A172 (cell line): ENCODE data around the gene PGBD5. TPM values are rescaled to one million over a fixed set of nuclear protein-coding genes. Genes with fewer than 3 reads are reported as not detected.

Source experiments
- DNase-seq: peaks from one replicate; pipeline ENCODE4 v3.0.0-alpha.2; 2015; ENCODE audit warnings: low spot score
- total RNA-seq: library from RNA; depleted of rRNA; stranded (reverse); fragments of >200 nt; shearing (Covaris generic); gene quantifications from 2 replicates; pipeline ENCODE4 v1.2.3, GENCODE V29; 2014

PGBD5 gene
- total RNA-seq, 1 experiment from 2014 or later: 2.2 TPM

DNA sequence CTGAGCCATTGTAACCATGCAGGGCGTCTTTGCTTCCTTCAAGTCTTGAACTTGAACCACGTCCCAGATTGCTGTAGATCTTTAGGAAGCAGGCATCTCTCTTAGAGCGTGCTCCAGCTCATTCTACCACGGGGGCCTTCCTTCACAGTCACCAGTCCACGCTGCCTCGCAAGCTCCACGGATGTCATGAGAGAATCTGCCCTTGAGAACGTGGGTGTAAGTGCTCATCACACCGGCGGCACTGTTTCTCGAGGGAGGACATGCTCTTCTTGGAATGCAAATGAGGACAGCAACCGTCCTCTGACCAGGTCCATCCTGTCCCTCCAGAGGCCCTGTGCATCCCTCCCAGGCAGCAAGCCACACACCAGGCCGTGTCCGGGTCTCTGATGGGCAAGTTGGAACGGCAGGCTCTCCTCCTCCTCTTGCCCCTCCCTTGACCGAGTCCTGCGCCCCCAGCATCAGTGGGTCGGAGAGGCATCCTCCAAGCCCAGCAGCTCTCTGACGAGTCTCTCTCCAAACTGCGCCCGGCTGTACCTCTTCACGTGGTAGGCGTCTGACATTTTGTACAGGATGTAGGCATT is 103.1 kb downstream of the PGBD5 start:
- DNase-seq: no peak

DNA sequence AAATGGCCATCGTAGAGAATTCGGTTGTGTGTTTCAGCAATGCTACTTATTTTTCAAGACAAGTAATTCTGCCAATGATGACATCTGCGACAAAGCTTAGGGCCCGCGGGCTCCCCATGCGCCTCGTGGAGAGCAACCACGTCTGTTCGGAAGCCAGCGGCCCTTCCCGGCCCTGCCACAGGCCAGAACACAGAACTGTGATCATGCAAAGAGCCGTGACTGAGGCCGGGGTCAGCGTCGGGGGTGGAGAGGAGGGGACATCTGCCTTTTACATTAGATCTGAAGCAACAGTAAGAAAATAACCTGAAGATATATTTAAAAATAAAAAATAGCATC is 103.7 kb downstream of the PGBD5 start:
- DNase-seq: no peak

GRCh38 chr1:230321741-230322420 is 104.3 kb downstream of the PGBD5 start:
- DNase-seq: no peak

- no peak for DNase-seq
Measured at GRCh38 chr1:230321341-230321740, 104.8 kb downstream of the PGBD5 start.

GRCh38 chr1:230320804-230321203 is 105.3 kb downstream of the PGBD5 start:
- DNase-seq: no peak

DNA sequence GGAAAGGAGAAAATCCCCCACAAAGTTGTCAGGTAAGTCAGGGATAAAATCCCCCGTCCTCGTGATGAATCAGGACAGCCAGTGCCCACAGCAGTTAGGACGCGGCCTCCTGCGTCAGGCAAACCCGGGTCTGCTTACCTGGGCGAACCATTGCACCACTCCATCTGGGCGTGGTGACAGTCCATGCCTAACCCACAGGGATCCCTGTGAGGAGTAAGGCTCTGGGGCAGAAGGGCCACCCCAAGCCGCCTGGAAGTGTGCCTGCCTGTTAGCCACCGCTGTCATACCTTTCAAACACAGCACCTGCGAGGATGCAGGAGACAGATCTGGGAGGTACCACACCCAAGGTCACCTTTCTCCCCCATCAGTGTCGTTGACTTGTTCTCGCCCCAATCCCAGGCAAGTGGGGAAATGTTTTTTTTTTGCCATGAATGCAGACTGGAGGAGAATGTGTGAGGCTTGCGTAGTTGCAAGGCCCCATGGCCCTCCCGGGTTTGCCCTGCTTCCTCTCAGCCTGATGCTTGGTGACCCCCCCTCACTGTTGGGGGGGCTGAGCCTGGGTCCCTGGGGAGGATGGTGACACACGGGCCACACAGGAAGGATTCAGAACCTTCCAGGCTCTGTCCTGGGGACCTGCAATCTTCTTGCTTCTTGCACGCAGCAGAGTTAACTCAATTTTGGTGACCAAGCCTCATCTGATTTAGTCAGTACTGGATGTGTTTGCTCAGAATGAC is 107.0 kb downstream of the PGBD5 start:
- DNase-seq: no peak

DNA sequence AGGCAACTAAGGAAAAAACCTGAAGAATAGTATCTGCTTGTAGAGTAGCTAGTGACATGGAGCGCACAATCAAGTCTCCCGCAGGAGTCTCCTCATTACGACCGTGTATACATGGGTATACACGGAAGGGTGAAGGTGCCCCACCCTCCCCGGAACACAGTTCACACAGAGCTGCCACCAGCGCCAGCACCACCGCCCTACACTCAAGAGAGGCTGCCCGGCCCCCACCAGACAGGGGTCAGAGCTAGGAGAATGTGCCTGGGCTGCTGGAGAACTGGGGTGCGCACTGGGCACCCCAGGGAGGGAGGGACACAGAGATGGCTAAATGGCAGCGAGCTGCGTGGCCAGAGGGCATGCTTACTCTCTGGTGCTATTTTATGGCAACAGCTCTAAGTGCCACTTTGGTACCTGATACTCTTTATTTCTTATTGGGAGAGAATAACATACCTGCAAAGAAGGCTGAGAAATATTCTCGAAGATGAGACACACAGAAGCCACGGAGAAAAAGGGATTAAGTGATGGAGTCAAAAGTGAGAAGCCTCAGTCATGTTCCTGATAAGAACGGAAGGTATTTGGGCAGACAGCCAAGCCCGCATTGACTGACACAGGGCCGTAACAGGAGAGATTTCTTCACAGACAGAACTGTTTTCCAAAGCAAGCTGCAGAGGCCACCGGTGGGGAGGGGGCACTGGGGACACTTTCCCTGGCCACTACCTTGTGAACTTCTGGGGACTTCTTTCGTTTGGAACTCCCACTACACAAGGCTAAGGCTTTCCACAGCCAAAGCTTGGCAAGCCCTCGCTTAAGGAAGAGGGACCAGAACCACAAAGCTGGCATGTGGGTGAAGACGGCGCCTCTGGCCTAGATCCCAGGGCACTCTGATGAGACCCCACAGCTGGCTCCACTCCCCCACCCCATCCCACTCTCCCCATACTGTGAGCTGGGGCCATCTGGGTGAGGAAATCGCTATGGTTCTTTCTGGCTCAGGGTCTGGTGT is 108.0 kb downstream of the PGBD5 start:
- DNase-seq: no peak

DNA sequence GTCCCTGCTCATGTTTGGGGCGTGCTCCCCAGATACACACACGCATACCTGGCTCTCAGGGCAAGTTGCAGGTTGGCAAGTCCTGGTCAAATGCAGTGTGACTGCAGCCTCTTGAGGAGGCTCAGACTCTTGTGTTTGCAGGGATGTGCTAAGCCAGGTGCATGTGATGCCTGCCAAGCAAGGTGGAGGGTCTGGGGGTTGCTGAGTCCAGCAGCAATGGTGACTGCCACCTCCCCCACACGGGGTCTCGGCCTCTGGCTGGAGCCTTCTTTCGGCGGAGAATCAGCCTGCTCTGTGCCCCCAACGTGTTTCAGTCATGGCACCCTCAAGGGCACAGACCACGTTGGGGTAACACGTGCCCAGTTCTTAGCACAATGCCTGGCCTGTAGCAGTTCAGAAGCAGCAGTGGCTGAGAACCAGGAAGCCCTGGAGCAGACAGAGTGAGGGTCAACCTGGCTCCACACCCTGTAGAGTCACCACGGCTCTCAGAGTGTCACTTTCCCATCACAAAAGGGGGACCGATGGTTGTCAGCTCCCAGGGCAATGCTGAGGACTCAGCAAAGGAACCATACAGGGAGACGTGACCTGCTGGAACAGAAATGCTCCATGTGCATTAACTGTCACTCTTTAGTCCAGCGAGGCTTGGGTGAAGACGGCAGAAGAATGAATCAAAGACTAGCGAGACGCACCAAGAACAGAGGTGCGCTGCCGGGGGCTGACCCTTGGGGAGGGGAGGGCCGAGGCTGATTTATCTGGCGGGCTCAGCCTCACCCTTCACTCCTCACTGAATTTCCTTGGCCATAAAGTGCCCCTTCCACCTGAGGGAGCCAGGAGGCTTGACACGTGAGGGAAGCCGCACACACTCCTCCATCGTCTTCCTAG is 109.0 kb downstream of the PGBD5 start:
- no peak for DNase-seq

DNA sequence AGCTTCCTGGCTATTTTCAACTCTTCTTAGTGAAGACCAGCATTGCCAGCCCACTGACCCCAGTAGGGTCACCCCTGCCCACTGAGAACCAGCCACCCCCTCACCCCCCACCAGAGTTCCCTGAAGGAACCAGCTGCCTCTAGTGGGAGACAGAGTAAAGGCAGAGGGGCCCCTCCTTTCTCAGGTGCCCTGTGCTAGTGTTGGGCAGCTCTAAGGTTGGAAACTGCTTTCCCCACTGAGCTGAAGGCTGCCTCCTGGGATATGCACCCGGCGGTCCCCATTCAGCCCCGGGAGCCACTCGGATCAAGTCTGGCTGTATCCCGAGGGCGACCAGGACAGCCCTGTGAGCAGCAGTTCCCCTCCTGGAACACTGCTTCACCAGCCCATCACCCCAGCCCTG is 111.0 kb downstream of the PGBD5 start:
- no peak for DNase-seq

DNA sequence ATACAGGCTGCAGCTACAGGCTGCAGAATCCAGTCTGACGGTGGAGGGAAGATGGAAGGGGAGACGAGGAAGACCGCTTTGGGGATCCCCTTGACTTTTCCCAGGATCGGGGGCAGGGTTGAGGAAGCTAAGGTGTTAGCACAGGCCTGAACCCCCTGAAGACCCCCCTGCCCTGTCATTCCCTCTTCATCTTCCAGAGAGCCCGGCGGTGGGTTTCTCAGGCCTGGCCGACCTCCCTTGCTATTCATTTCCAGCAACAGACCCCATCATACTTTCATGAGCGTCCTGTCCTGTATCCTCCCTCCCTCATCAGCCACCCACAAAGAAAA is 112.0 kb downstream of the PGBD5 start:
- no peak for DNase-seq

DNA sequence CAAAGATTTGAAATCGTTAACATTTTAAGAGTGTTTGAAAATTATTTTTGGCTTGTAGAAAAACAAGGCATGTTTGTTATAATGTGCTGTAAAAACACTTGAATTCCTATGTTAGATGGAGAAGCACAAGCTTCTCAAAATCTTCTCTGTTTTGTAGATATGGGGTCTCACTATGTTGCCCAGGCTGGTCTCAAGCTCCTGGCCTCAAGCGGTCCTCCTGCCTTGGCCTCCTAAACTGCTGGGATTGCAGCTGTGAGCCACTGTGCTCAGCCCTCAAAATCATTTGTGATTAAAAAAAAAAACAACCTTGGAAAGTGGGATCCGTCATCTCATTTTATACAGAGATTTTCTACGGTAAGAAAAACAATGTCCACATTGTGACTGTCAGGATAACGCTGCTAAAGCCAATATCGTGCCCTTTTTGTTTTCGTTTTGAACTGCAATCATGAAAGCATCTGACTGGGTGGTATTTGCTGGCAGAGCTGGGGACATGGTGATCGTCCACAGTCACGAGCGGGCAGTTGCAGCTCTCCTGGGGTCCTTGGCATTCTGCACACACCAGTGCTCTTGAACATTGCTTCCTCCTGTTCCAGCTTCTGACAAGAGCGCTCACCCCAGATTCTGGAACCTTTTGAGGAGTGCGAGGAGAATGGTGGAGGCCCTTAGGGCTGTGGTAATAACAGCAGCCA is 112.5 kb downstream of the PGBD5 start:
- no peak for DNase-seq

DNA sequence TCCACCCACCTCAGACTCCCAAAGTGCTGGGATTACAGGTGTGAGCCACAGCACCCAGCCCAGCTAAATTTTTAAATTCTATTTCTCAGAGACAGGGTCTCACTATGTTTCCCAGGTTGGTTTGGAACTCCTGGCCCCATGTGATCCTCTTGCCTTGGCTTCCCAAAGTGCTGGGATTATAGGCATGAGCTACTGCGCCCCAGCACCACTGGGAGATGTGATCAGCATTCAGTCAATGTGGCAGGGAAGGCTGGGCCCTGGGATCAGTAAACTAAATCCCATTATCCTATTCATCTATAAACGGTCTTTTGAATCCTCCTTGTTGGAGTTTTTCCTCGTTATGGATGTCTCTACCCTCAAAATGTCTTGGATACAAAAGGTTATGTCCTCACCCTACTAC is 113.5 kb downstream of the PGBD5 start:
- no peak for DNase-seq

DNA sequence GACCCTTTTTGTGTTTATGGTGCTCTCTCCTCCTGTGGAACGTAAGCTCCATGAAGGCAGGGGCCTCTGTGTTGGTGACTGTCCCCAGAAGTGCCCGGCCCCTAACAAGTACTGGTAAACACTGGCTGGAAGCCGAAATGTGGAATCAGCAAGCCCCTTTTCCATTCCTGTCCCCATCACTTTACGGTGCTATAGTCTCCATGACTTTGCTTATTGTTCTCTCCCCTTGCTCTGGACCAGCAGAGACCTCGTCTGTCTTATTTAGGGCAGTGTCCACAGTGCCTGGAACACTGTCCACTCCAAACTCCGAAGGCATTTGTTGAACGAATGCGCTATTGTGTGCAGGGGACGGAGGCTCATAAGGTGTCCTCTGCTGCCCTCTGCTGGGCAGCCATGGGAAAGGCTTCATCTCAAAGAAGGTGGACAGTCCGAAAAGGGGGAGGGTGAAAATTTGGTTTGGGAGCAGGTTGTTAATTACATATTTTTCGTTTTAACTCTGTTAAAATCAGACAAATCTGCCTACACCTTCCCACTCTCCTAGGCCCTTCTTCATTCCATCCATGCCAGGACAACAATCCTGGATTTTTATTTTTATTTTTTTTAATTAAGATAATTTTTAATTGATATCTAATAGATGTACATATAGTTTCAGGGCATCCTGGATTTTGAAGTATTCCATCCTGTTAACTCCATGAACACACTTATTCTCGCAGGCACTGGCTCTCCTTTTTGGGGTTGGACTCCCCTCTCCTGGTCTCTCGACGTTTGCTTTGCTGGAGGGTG is 115.6 kb downstream of the PGBD5 start:
- DNase-seq: peak; percentile 76

DNA sequence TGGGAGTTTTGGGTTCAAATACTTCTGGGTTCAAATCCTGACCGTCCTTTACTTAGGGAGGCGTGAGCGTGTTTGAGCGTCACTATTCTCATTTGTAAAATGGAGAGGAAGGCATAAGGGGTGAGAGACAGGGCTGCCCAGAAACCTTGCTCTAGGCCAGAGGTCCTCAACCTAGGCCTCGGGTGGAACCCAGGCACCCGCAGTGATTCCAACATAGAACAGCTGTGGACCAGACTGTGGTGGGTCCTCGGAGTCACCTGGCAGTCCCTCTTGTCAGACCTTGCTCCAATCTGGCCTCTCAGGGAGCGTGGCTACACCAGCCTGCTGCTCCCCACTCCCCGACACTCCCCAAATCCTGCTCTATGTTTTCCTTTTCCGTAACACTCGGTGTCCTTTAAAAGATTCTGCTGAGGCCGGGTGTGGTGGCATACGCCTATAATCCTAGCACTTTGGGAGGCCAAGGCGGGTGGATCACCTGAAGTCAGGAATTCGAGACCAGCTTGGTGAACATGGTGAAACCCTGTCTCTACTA is 116.4 kb downstream of the PGBD5 start:
- no peak for DNase-seq

GRCh38 chr1:230308821-230309220 is 117.3 kb downstream of the PGBD5 start:
- no peak for DNase-seq

GRCh38 chr1:230308039-230308438 is 118.1 kb downstream of the PGBD5 start:
- DNase-seq: peak; percentile 99

DNA sequence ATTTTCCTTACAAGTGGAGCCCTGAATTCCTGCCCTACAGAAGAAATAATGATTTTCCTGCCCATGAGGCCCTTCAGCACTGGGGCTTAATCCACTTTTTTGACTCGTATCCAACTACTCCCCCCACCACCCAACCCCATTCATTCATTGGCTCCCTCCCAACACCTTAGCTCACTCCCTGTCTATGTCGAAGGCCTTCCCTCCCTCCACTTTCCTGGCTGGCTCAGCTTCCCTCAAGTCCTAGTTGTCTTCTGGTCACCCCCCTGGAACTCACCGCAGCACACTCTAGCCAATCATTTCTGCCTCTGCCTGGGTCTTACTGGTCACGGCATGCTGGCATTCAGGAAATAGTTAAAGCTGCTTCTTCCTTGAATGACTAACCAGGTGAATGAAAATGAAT is 118.9 kb downstream of the PGBD5 start:
- no peak for DNase-seq

DNA sequence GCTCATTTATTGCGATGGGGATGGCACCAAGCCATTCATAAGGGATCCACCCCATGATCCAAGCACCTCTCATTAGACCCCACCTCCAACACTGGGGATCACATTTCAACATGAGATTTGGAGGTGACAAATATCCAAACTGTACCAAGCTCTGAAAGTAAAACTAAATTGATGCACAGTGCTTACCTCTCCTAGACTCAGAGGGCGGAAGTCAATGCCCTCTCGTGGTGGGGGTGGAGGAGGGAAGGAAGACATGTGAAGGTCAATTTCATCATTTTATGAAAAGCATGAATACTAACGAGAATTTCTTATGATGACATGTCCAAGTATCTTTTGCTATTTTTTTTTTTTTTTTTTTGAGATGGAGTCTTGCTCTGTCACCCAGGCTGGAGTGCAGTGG is 120.0 kb downstream of the PGBD5 start:
- DNase-seq: no peak

- peak; percentile 90 for DNase-seq
Measured at GRCh38 chr1:230303822-230304221, 122.3 kb downstream of the PGBD5 start.

GRCh38 chr1:230303069-230303468 is 123.1 kb downstream of the PGBD5 start:
- no peak for DNase-seq
